ENCODE data around the gene CFL2. TPM values are rescaled to one million over a fixed set of nuclear protein-coding genes. Genes with fewer than 3 reads are reported as not detected.

The CFL2 gene
- total and polyA plus RNA-seq, 9 donors: 43.0 to 194 (median 70.7) TPM

GRCh38 chr14:34680806-34681479, 33.5 kb downstream of the CFL2 start:
- Histone ChIP-seq H3K36me3 (no peaks in the 10 kb centered on the region), H3K27ac (no peak overlapping the region), H3K4me3 (no peak overlapping the region), H3K9me3 (no peaks in the 10 kb centered on the region), H3K27me3 (no peaks in the 10 kb centered on the region), H3K4me1 (ENCODE audit: insufficient read depth) (no peaks in the 10 kb centered on the region)
- no peak for DNase-seq
- TF ChIP-seq CTCF (IDR thresholded peaks at IDR 0.05) (no peak), POLR2A (IDR thresholded peaks at IDR 0.05) (no peak), EP300 (IDR thresholded peaks at IDR 0.05) (no peak)
- intact Hi-C loops (cut with DNase I): no loop called here
- 79 to 88% (median 84%) methylated on average over 8 of the region's 8 CpGs for WGBS, 3 donors

DNA sequence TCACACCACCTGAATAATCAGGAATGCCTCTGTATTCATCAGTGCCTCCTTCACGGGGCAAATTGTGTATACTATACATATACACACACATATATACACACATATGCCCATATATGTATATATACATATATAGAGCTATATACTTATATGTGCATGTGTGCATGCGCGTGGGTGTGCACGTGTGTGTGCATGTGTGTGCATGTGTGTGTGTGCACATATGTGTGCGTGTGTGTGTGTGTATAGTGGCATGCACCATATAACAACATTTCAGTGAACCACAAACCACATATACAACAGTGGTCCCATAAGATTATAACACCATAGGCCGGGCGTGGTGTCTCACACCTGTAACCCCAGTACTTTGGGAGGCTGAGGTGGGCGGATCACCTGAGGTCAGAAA, 35.7 kb downstream of the CFL2 start:
- H3K9me3 ChIP-seq: no peaks in the 10 kb centered on the region
- TF ChIP-seq EP300 (IDR thresholded peaks at IDR 0.05) (no peak), POLR2A (IDR thresholded peaks at IDR 0.05) (no peak), CTCF (IDR thresholded peaks at IDR 0.05) (no peak)
- no peaks in the 10 kb centered on the region for H3K4me1 ChIP-seq (ENCODE audit: insufficient read depth)
- H3K27ac ChIP-seq: no peak overlapping the region
- intact Hi-C loops (cut with DNase I): loop anchor here in 3 of 4 donors (10.0 kb wide), 2 partner anchors 46 to 736 kb away; no protein-coding TSS in a partner anchor
- no peaks in the 10 kb centered on the region for H3K27me3 ChIP-seq
- no peak for DNase-seq
- H3K4me3 ChIP-seq: no peak overlapping the region
- 81 to 95% (median 86%) methylated on average over 8 of the region's 8 CpGs for WGBS, 3 donors
- H3K36me3 ChIP-seq: no peaks in the 10 kb centered on the region

DNA sequence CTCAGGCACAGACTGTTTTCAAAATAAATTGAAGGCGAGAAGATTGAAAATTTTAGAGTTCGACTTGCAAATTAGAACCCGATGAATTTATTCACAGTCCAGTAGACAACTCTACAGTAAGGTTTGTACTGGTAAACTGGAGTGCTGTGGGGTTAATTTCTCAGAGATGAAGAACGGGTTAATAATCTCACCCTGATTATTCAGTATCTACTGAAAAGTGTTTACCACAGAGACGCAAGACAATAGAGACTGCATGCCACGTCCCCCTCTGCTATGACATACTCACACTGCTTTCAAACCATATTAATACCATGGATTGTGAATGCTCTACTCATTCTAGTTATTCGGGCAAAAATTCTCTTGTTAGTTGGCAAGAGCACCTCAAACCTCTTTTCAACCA, 36.1 kb downstream of the CFL2 start:
- no peaks in the 10 kb centered on the region for H3K4me1 ChIP-seq (ENCODE audit: insufficient read depth)
- H3K27ac ChIP-seq: no peak overlapping the region
- no peaks in the 10 kb centered on the region for H3K27me3 ChIP-seq
- H3K4me3 ChIP-seq: no peak overlapping the region
- H3K36me3 ChIP-seq: no peaks in the 10 kb centered on the region
- no peaks in the 10 kb centered on the region for H3K9me3 ChIP-seq
- DNase-seq: no peak
- intact Hi-C loops (cut with DNase I): loop anchor here in 3 of 4 donors (10.0 kb wide), 2 partner anchors 46 to 736 kb away; no protein-coding TSS in a partner anchor
- WGBS, 3 donors: 46 to 60% (median 54%) methylated on average over 7 of the region's 7 CpGs
- no peak for TF ChIP-seq CTCF (IDR thresholded peaks at IDR 0.05)
- no peak for TF ChIP-seq EP300 (IDR thresholded peaks at IDR 0.05)
- TF ChIP-seq POLR2A (IDR thresholded peaks at IDR 0.05): no peak

DNA sequence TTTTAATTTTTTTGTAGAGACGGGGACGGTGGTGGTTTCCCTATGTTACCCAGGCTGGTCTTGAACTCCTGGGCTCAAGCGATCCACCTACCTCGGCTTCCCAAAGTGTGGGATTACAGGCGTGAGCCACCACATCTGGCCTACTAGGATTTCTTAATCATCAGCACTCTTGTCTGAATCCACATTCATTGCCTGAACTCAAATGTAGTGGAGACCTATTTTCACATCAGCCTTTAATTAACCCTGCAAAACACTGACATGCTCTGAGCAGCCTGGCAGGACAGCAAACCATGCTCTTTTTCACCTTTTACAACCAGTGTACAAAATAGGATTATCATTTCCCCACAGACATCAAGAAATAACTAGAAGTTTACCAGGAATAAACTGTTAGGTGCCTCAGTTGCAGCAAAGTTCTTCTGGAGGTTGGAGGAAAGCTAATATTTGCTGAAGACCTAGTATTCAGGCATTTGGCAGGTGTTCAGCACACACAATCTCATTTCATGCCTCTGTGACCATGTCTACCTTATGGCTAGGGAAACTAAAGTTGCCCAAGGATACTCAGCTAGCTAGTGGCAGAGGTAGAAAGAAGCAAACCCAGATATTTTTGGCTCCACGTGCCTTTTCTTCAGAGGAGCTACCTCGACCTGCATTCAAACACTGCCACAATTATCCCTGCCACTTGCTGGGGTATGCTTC, 37.7 kb downstream of the CFL2 start:
- Histone ChIP-seq H3K4me1 (ENCODE audit: insufficient read depth) (no peaks in the 10 kb centered on the region), H3K27me3 (no peaks in the 10 kb centered on the region), H3K36me3 (no peaks in the 10 kb centered on the region), H3K27ac (no peak overlapping the region), H3K9me3 (no peaks in the 10 kb centered on the region), H3K4me3 (no peak overlapping the region)
- TF ChIP-seq CTCF (IDR thresholded peaks at IDR 0.05) (no peak), EP300 (IDR thresholded peaks at IDR 0.05) (no peak)
- WGBS, 3 donors: 83 to 88% (median 84%) methylated on average over 7 of the region's 7 CpGs
- intact Hi-C loops (cut with DNase I): loop anchor here in 3 of 4 donors (10.0 kb wide), 2 partner anchors 48 to 738 kb away; no protein-coding TSS in a partner anchor
- no peak for DNase-seq

Measured in ovary (tissue), 9 donors.